ENCODE data around the gene UQCC3. TPM values are rescaled to one million over a fixed set of nuclear protein-coding genes. Genes with fewer than 3 reads are reported as not detected.
"Not testable (repeated sequence)": the region's sequence is repeated elsewhere in the genome, so short reads cannot be mapped to it uniquely, and the experiment has no call there.

The UQCC3 gene
- total RNA-seq, 4 donors from 2014 or later, result 7.5 to 12.0 (median 10.3) TPM

GRCh38 chr11:62688491-62688890 lies 17.0 kb downstream of the UQCC3 start:
- no peak for DNase-seq (ENCODE audit: low spot score in 2 of 2)
- intact Hi-C loops (cut with DNase I; ENCODE audit: low total_unique reads), result no loop called here
- no peak overlapping the region for H3K4me3 ChIP-seq (ENCODE audit: low read depth, poor library complexity, severe bottlenecking)
- TF ChIP-seq CTCF (IDR thresholded peaks at IDR 0.05) (no peak), POLR2A (IDR thresholded peaks at IDR 0.05) (no peak)
- 19 to 38% methylated on average over 1 of the region's 1 CpG for WGBS, 2 donors

GRCh38 chr11:62689421-62690183 lies 18.1 kb downstream of the UQCC3 start, which contains the start of gene LRRN4CL:
Gene LRRN4CL (minus strand): TSS chr11:62689530. CDS start chr11:62688508, 1,022 bp downstream.
- peak; percentile 89 to 97 for DNase-seq (ENCODE audit: low spot score in 2 of 2)
- no peak within 1 kb of the TSS for H3K4me3 ChIP-seq (ENCODE audit: low read depth, poor library complexity, severe bottlenecking)
- WGBS, 2 donors, result 19 to 24% methylated on average over 11 of the region's 11 CpGs
- intact Hi-C loops (cut with DNase I; ENCODE audit: low total_unique reads), result loop anchor here (10.0 kb wide), 1 partner anchor 95 kb away; the partner anchor contains the start of gene TUT1
- TF ChIP-seq CTCF (IDR thresholded peaks at IDR 0.05) (no peak), POLR2A (IDR thresholded peaks at IDR 0.05) (no peak)

- intact Hi-C loops (cut with DNase I; ENCODE audit: low total_unique reads), result loop anchor here (10.0 kb wide), 1 partner anchor 99 kb away; the partner anchor contains the start of gene TUT1
- WGBS, 2 donors, result 55 to 62% methylated on average over 4 of the region's 4 CpGs
- DNase-seq (ENCODE audit: low spot score in 2 of 2); H3K4me3 ChIP-seq (ENCODE audit: low read depth, poor library complexity, severe bottlenecking): not testable (repeated sequence)
These were observed 22.2 kb downstream of the UQCC3 start for GRCh38 chr11:62693624-62694023.

GRCh38 chr11:62694455-62695167 lies 23.1 kb downstream of the UQCC3 start:
- no peak overlapping the region for H3K4me3 ChIP-seq (ENCODE audit: low read depth, poor library complexity, severe bottlenecking)
- WGBS, 2 donors, result 40 to 44% methylated on average over 14 of the region's 14 CpGs
- intact Hi-C loops (cut with DNase I; ENCODE audit: low total_unique reads), result loop anchor here (10.0 kb wide), 1 partner anchor 100 kb away; the partner anchor contains the start of gene TUT1
- peak; percentile 77 to 96 for DNase-seq (ENCODE audit: low spot score in 2 of 2)
- TF ChIP-seq POLR2A (IDR thresholded peaks at IDR 0.05) (no peak), CTCF (IDR thresholded peaks at IDR 0.05) (peak in 1 of 3 donors; percentile 40)

GRCh38 chr11:62702246-62702645 lies 30.8 kb downstream of the UQCC3 start:
- DNase-seq (ENCODE audit: low spot score in 2 of 2), result no peak
- H3K4me3 ChIP-seq (ENCODE audit: low read depth, poor library complexity, severe bottlenecking), result no peak overlapping the region
- 90% methylated on average over 11 of the region's 11 CpGs for WGBS, 2 donors
- TF ChIP-seq CTCF (IDR thresholded peaks at IDR 0.05) (no peak), POLR2A (IDR thresholded peaks at IDR 0.05) (no peak)
- intact Hi-C loops (cut with DNase I; ENCODE audit: low total_unique reads), result loop anchor here (10.0 kb wide), 1 partner anchor 317 kb away; no protein-coding TSS in a partner anchor

- not testable (repeated sequence) for DNase-seq (ENCODE audit: low spot score in 2 of 2); H3K4me3 ChIP-seq (ENCODE audit: low read depth, poor library complexity, severe bottlenecking)
- WGBS, 2 donors, result 84 to 86% methylated on average over 4 of the region's 4 CpGs
- intact Hi-C loops (cut with DNase I; ENCODE audit: low total_unique reads), result loop anchor here (10.0 kb wide), 1 partner anchor 319 kb away; no protein-coding TSS in a partner anchor
These were observed 32.4 kb downstream of the UQCC3 start for GRCh38 chr11:62703921-62704320.
